Endothelial cell of umbilical vein (primary cell): ENCODE results near the gene RING1. TPM values are rescaled to one million over a fixed set of nuclear protein-coding genes. Genes with fewer than 3 reads are reported as not detected.

Experiments used
- BruUV-seq: library from RNA; stranded (reverse); fragments of 400-500 nt; replicated peaks from 2 replicates; lab custom pipeline; 2021; lab: Mats Ljungman, UMichigan
- CTCF ChIA-PET: fragments of 300-600, 350-600 bp; sonication (Branson Sonifier 250); formaldehyde crosslinking; loops from one replicate; lab custom pipeline; 2021; ENCODE audit warnings: antibody characterized with exemption, inconsistent platforms; lab: Charles Lee
- POLR2A ChIA-PET: fragments of 300-600, 350-600 bp; sonication (Branson Sonifier 250); formaldehyde crosslinking; loops from one replicate; lab custom pipeline; 2021; ENCODE audit warnings: antibody characterized with exemption, inconsistent platforms; lab: Charles Lee
- DNase-seq: peaks from one replicate; pipeline ENCODE4 v3.0.0-alpha.2; 2011; ENCODE audit warnings: low read depth, low spot score
- FAIRE-seq: peaks from 2 replicates; lab custom pipeline; 2011; peaks lifted over from hg19 to GRCh38; lab: Jason Lieb, UNC
- H2AFZ ChIP-seq: 2 replicates; pipeline ENCODE4 v1.6.0; 2012; ENCODE audit warnings: low read depth, low read length, control low read depth, inconsistent platforms
- H3K27ac ChIP-seq: 2 replicates; pipeline ENCODE4 v1.5.1; 2011; ENCODE audit warnings: low read depth, mild to moderate bottlenecking, control low read depth, low read length, moderate library complexity; ENCODE audit not compliant: insufficient read depth
- H3K27me3 ChIP-seq, 2 experiments: 2 replicates each; pipeline versions ENCODE4 v1.6.0 to v1.6.1; 2011; ENCODE audit warnings: low read length in 2 of 2, mixed read lengths in 1 of 2; ENCODE audit not compliant: control insufficient read depth in 2 of 2, insufficient read depth in 2 of 2
- H3K36me3 ChIP-seq, 2 experiments: 2 replicates in 1 of 2; 3 replicates in 1 of 2; pipeline ENCODE4 v1.5.1; 2011; ENCODE audit warnings: low read length in 2 of 2, mild to moderate bottlenecking in 1 of 2, moderate library complexity in 1 of 2; ENCODE audit not compliant: control insufficient read depth in 2 of 2, insufficient read depth in 2 of 2; ENCODE audit errors: extremely low read depth in 1 of 2
- H3K4me1 ChIP-seq: 3 replicates; pipeline ENCODE4 v1.5.1; 2011; ENCODE audit warnings: mild to moderate bottlenecking, low read length; ENCODE audit not compliant: control insufficient read depth, insufficient read depth; ENCODE audit errors: extremely low read depth
- H3K4me2 ChIP-seq: 2 replicates; pipeline ENCODE4 v1.6.1; 2011; ENCODE audit warnings: low read length, control low read depth, mixed read lengths; ENCODE audit not compliant: insufficient read depth
- H3K4me3 ChIP-seq, 3 experiments: fragments of 200-600 bp in 1 of 3; sonication (generic), shearing (Covaris generic) in 1 of 3; replicated peaks in 1 of 3; 2 replicates each; pipeline ENCODE4 v1.5.1; 2011 to 2016; ENCODE audit warnings: control low read depth in 3 of 3, low read length in 3 of 3, mild to moderate bottlenecking in 2 of 3, inconsistent platforms in 1 of 3, low read depth in 1 of 3, moderate library complexity in 1 of 3; ENCODE audit not compliant: insufficient read depth in 1 of 3
- H3K79me2 ChIP-seq: 2 replicates; pipeline ENCODE4 v1.6.0; 2012; ENCODE audit warnings: low read length, inconsistent platforms; ENCODE audit not compliant: control insufficient read depth, insufficient read depth
- H3K9ac ChIP-seq: replicated peaks from 2 replicates; pipeline ENCODE3; 2011; ENCODE audit warnings: low read length, control low read depth; ENCODE audit not compliant: insufficient read depth; ENCODE audit errors: extremely low read depth
- H3K9me1 ChIP-seq: replicated peaks from 3 replicates; pipeline ENCODE4 v1.6.0; 2011; ENCODE audit warnings: mild to moderate bottlenecking, low read length; ENCODE audit not compliant: control insufficient read depth, insufficient read depth; ENCODE audit errors: extremely low read depth
- H3K9me3 ChIP-seq: replicated peaks from 2 replicates; pipeline ENCODE4 v1.5.1; 2012; ENCODE audit warnings: low read length, inconsistent platforms; ENCODE audit not compliant: control insufficient read depth, insufficient read depth
- H4K20me1 ChIP-seq: replicated peaks from 2 replicates; pipeline ENCODE3; 2011; ENCODE audit warnings: mild to moderate bottlenecking, low read length; ENCODE audit not compliant: control insufficient read depth, insufficient read depth; ENCODE audit errors: extremely low read depth
- CTCF ChIP-seq, 2 donors: IDR thresholded peaks; 1 replicate in 1 of 2; 2 replicates in 1 of 2; pipeline ENCODE4 v1.5.1; 2011; ENCODE audit warnings: low read length in 2 of 2, mild to moderate bottlenecking in 2 of 2, moderate library complexity in 2 of 2, control low read depth in 1 of 2, inconsistent platforms in 1 of 2, low read depth in 1 of 2; ENCODE audit not compliant: insufficient read depth in 1 of 2; ENCODE audit errors: extremely low read depth in 1 of 2
- EZH2 ChIP-seq: IDR thresholded peaks from 2 replicates; pipeline ENCODE4 v1.6.1; 2012; ENCODE audit warnings: borderline replicate concordance, low read depth, mild to moderate bottlenecking, moderate library complexity, low read length, inconsistent platforms; ENCODE audit not compliant: severe bottlenecking
- FOS ChIP-seq: IDR thresholded peaks from 2 replicates; pipeline ENCODE4 v1.6.1; 2011; ENCODE audit warnings: mild to moderate bottlenecking, low read length, moderate library complexity, borderline replicate concordance; ENCODE audit not compliant: insufficient read depth
- GATA2 ChIP-seq: IDR thresholded peaks from 2 replicates; pipeline ENCODE4 v1.7.0; 2011; ENCODE audit warnings: low read depth, mild to moderate bottlenecking, moderate library complexity, mixed read lengths, low read length; ENCODE audit not compliant: insufficient read length, insufficient read depth
- JUN ChIP-seq: IDR thresholded peaks from 2 replicates; pipeline ENCODE4 v1.6.1; 2011; ENCODE audit warnings: borderline replicate concordance, low read depth; ENCODE audit not compliant: insufficient read length, insufficient read depth
- MYC ChIP-seq: IDR thresholded peaks from one replicate; pipeline ENCODE4 v1.6.1; 2011; ENCODE audit warnings: mild to moderate bottlenecking, low read depth, low read length
- POLR2A ChIP-seq: IDR thresholded peaks from 2 replicates; pipeline ENCODE4 v1.6.1; 2012; ENCODE audit warnings: low read depth, mild to moderate bottlenecking, control low read depth, low read length
- POLR2AphosphoS5 ChIP-seq: IDR thresholded peaks from 2 replicates; pipeline ENCODE4 v1.6.1; 2012; ENCODE audit warnings: low read depth, mild to moderate bottlenecking, control low read depth, low read length, moderate library complexity; ENCODE audit not compliant: insufficient read depth
- dilution Hi-C: fragments of 300-500 bp; cut with MboI; formaldehyde crosslinking; loops from one replicate; pipeline ENCODE4 v1.15.0; 2019; ENCODE audit warnings: low sequenced_read_pairs; ENCODE audit not compliant: extremely low pct_ligation_motif_present
- intact Hi-C: fragments of 100-400 bp; cut with micrococcal nuclease; formaldehyde crosslinking; loops from one replicate; pipeline ENCODE4 v1.10.0; 2022
- polyA plus RNA-seq, 4 experiments: library from polyadenylated mRNA; depleted of rRNA in 3 of 4; stranded (reverse) in 3 of 4; unstranded in 1 of 4; fragments of >200 nt; gene quantifications; 2 replicates each; pipeline versions ENCODE4 v1.2.1 to v1.2.3, GENCODE V29; 2011 to 2012; ENCODE audit warnings: missing spikeins in 1 of 4
- total RNA-seq: library from RNA; stranded (reverse); gene quantifications from 2 replicates; pipeline ENCODE4 v1.2.3, GENCODE V29; 2021
- TF ChIP-seq, protein P1 (sequence below): IDR thresholded peaks from 2 replicates; pipeline ENCODE4 v1.6.1; 2011; ENCODE audit not compliant: insufficient read depth, insufficient read length

Gene RING1
- total and polyA plus RNA-seq, 2 donors (not counting 3 experiments of a cell fraction or from before 2014, with no cell fraction given): 26.8 to 27.9 TPM

GRCh38 chr6:33176906-33177305 lies 31.4 kb upstream of the RING1 start:
- Histone ChIP-seq H3K79me2 (no peaks in the 10 kb centered on the region), H3K36me3 (no peaks in the 10 kb centered on the region), H3K27me3 (no peaks in the 10 kb centered on the region), H3K9me3 (no peaks in the 10 kb centered on the region), H3K27ac (no peak overlapping the region), H3K9ac (no peak overlapping the region), H3K4me1 (no peaks in the 10 kb centered on the region), H3K4me2 (no peak overlapping the region), H3K9me1 (no peaks in the 10 kb centered on the region), H2AFZ (no peak overlapping the region), H4K20me1 (no peaks in the 10 kb centered on the region), H3K4me3 (no peak overlapping the region)
- no peak for DNase-seq
- CTCF ChIA-PET: no interaction called here
- intact Hi-C loops: no loop called here
- TF ChIP-seq, protein P1, sequence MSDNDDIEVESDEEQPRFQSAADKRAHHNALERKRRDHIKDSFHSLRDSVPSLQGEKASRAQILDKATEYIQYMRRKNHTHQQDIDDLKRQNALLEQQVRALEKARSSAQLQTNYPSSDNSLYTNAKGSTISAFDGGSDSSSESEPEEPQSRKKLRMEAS: no peak
- TF ChIP-seq MYC (no peak), EZH2 (no peak), FOS (no peak), CTCF (IDR thresholded peaks at IDR 0.05; ENCODE audit: extremely low read depth in 1 of 2, insufficient read depth in 1 of 2, low read depth in 1 of 2, low read length in 2 of 2) (no peak), POLR2A (no peak), POLR2AphosphoS5 (no peak), GATA2 (no peak), JUN (no peak)
- POLR2A ChIA-PET: no interaction called here
- FAIRE-seq: no peak
- no TSS peak for BruUV-seq
- dilution Hi-C loops: no loop called here
